Small intestine (tissue), 7 donors: ENCODE data around the gene ZNF512. TPM values are rescaled to one million over a fixed set of nuclear protein-coding genes. Genes with fewer than 3 reads are reported as not detected.
"Not testable (repeated sequence)": the region's sequence is repeated elsewhere in the genome, so short reads cannot be mapped to it uniquely, and the experiment has no call there.

ENCODE experiments used
- DNase-seq, 2 donors: peaks; one replicate each; pipeline versions ENCODE4 v3.0.0 to v3.0.0-alpha.2; 2013
- FAIRE-seq: peaks from 2 replicates; lab custom pipeline; 2012; peaks lifted over from hg19 to GRCh38; lab: Jason Lieb, UNC
- H3K27ac ChIP-seq, 3 donors: one replicate each; pipeline ENCODE4 v1.5.1; 2013; ENCODE audit warnings: low read length in 2 of 3, mild to moderate bottlenecking in 2 of 3, control low read depth in 1 of 3, inconsistent platforms in 1 of 3, low read depth in 1 of 3, moderate library complexity in 1 of 3
- H3K27me3 ChIP-seq, 3 donors: one replicate each; pipeline ENCODE4 v1.6.1; 2013; ENCODE audit warnings: low read length in 3 of 3, inconsistent platforms in 1 of 3; ENCODE audit not compliant: control insufficient read depth in 3 of 3, insufficient read depth in 3 of 3
- H3K36me3 ChIP-seq, 3 donors: one replicate each; pipeline ENCODE4 v1.6.1; 2013; ENCODE audit warnings: low read length in 3 of 3, inconsistent platforms in 1 of 3, low read depth in 1 of 3, mild to moderate bottlenecking in 1 of 3, moderate library complexity in 1 of 3; ENCODE audit not compliant: control insufficient read depth in 3 of 3, insufficient read depth in 2 of 3
- H3K4me1 ChIP-seq, 3 donors: one replicate each; pipeline ENCODE4 v1.6.1; 2013; ENCODE audit warnings: low read length in 2 of 3, inconsistent platforms in 1 of 3, low read depth in 1 of 3, mild to moderate bottlenecking in 1 of 3, moderate library complexity in 1 of 3; ENCODE audit not compliant: control insufficient read depth in 3 of 3, insufficient read depth in 2 of 3
- H3K4me3 ChIP-seq, 3 donors: one replicate each; pipeline ENCODE4 v1.5.1; 2013; ENCODE audit warnings: low read length in 3 of 3, control low read depth in 1 of 3, inconsistent platforms in 1 of 3, low read depth in 1 of 3, mild to moderate bottlenecking in 1 of 3, moderate library complexity in 1 of 3
- H3K9me3 ChIP-seq, 2 donors: one replicate each; pipeline ENCODE4 v1.6.1; 2013; ENCODE audit warnings: low read depth in 1 of 2, low read length in 1 of 2; ENCODE audit not compliant: control insufficient read depth in 2 of 2, insufficient read depth in 1 of 2
- WGBS, 3 donors: extraction: QIAGEN DNeasy Blood & Tissue Kit; methylation state at CpG; one replicate each; pipeline ENCODE4 v1.1.7; 2013; 5-methylcytosine and 5-hydroxymethylcytosine counted together
- polyA plus RNA-seq, 4 donors: library from polyadenylated mRNA; stranded (reverse) in 3 of 4; unstranded in 1 of 4; fragments of 200-250 nt in 3 of 4; fragments of 120-200 nt in 1 of 4; gene quantifications; one replicate each; pipeline versions ENCODE4 v1.2.1 to v1.2.3, GENCODE V29; 2013
- donor health status: healthy with polysubstance abuse.
- donor health status: control.
- donor health status: control.
- donor health status: Bipolar disorder and iron deficiency.
- donor health status: healthy.

The ZNF512 gene
- polyA plus RNA-seq, 4 donors: 3.4 to 34.3 (median 7.2) TPM

GRCh38 chr2:27587025-27587424 is 4.2 kb downstream of the ZNF512 start:
- peaks cover 6 to 10% (median 6%) of the 10 kb centered on the region in 3 donors for H3K4me1 ChIP-seq
- DNase-seq (no peak), FAIRE-seq (no peak)
- H3K27me3 ChIP-seq: peaks cover 0 to 3% (median 0%) of the 10 kb centered on the region in 3 donors
- H3K36me3 ChIP-seq: peaks cover 0 to 8% (median 2%) of the 10 kb centered on the region in 3 donors
- H3K9me3 ChIP-seq: peaks cover 0 to 20% of the 10 kb centered on the region in 2 donors
- no peak overlapping the region for H3K4me3 ChIP-seq
- 80 to 95% (median 85%) methylated on average over 2 of the region's 2 CpGs for WGBS, 3 donors
- no peak overlapping the region for H3K27ac ChIP-seq

GRCh38 chr2:27588308-27588707 is 5.5 kb downstream of the ZNF512 start:
- Histone ChIP-seq H3K36me3 (peaks cover 0 to 14% (median 2%) of the 10 kb centered on the region in 3 donors), H3K4me3 (no peak overlapping the region), H3K27me3 (no peaks in the 10 kb centered on the region), H3K27ac (no peak overlapping the region), H3K4me1 (peaks cover 6 to 10% (median 6%) of the 10 kb centered on the region in 3 donors), H3K9me3 (peaks cover 0 to 24% of the 10 kb centered on the region in 2 donors)
- WGBS, 3 donors: 93 to 98% (median 98%) methylated on average over 2 of the region's 2 CpGs
- FAIRE-seq (no peak), DNase-seq (no peak)

GRCh38 chr2:27591745-27592144 is 8.9 kb downstream of the ZNF512 start:
- Histone ChIP-seq H3K27me3 (no peaks in the 10 kb centered on the region), H3K36me3 (peaks cover 0 to 15% (median 2%) of the 10 kb centered on the region in 3 donors), H3K9me3 (peaks cover 0 to 50% of the 10 kb centered on the region in 2 donors), H3K4me3 (no peak overlapping the region), H3K27ac (no peak overlapping the region), H3K4me1 (peaks cover 0 to 4% (median 0%) of the 10 kb centered on the region in 3 donors)
- 83 to 88% (median 87%) methylated on average over 3 of the region's 3 CpGs for whole genome bisulfite sequencing, 3 donors
- DNase-seq (no peak), FAIRE-seq (no peak)

- WGBS, 3 donors: 95 to 97% (median 96%) methylated on average over 2 of the region's 2 CpGs
- Histone ChIP-seq H3K27me3 (no peaks in the 10 kb centered on the region), H3K4me3 (no peak overlapping the region), H3K36me3 (peaks cover 0 to 12% (median 2%) of the 10 kb centered on the region in 3 donors), H3K9me3 (peaks cover 0 to 50% of the 10 kb centered on the region in 2 donors), H3K4me1 (peaks cover 0 to 4% (median 0%) of the 10 kb centered on the region in 3 donors), H3K27ac (no peak overlapping the region)
- FAIRE-seq (no peak), DNase-seq (no peak)
Measured at GRCh38 chr2:27593240-27593639, 10.4 kb downstream of the ZNF512 start.

GRCh38 chr2:27594020-27594703 is 11.3 kb downstream of the ZNF512 start:
- H3K4me1 ChIP-seq, H3K27ac ChIP-seq, H3K27me3 ChIP-seq, DNase-seq, H3K4me3 ChIP-seq, FAIRE-seq: not testable (repeated sequence)
- peaks cover 0 to 19% (median 2%) of the 10 kb centered on the region in 3 donors for H3K36me3 ChIP-seq
- peaks cover 0 to 50% of the 10 kb centered on the region in 2 donors for H3K9me3 ChIP-seq
- 97 to 99% (median 97%) methylated on average over 41 to 45 of the region's 45 CpGs for WGBS, 3 donors

- H3K36me3 ChIP-seq: peaks cover 0 to 23% (median 6%) of the 10 kb centered on the region in 3 donors
- DNase-seq, H3K4me3 ChIP-seq, H3K4me1 ChIP-seq, FAIRE-seq, H3K27ac ChIP-seq, H3K27me3 ChIP-seq: not testable (repeated sequence)
- peaks cover 0 to 50% of the 10 kb centered on the region in 2 donors for H3K9me3 ChIP-seq
- WGBS, 3 donors: 98 to 99% (median 99%) methylated on average over 9 of the region's 9 CpGs
Measured at GRCh38 chr2:27595412-27595811, 12.6 kb downstream of the ZNF512 start.

GRCh38 chr2:27596627-27597026 is 13.8 kb downstream of the ZNF512 start:
- Histone ChIP-seq H3K27ac (no peak overlapping the region), H3K36me3 (peaks cover 0 to 27% (median 8%) of the 10 kb centered on the region in 3 donors), H3K9me3 (peaks cover 0 to 41% of the 10 kb centered on the region in 2 donors), H3K4me1 (peaks cover 0 to 4% (median 0%) of the 10 kb centered on the region in 3 donors), H3K4me3 (no peak overlapping the region), H3K27me3 (no peaks in the 10 kb centered on the region)
- 87 to 95% (median 88%) methylated on average over 1 of the region's 1 CpG for WGBS, 3 donors
- DNase-seq: no peak
- no peak for FAIRE-seq

GRCh38 chr2:27606611-27607010 is 23.8 kb downstream of the ZNF512 start:
- FAIRE-seq (no peak), DNase-seq (no peak)
- no peak overlapping the region for H3K27ac ChIP-seq
- H3K4me1 ChIP-seq: no peaks in the 10 kb centered on the region
- no peaks in the 10 kb centered on the region for H3K9me3 ChIP-seq
- no peaks in the 10 kb centered on the region for H3K27me3 ChIP-seq
- WGBS, 3 donors: 85 to 96% (median 94%) methylated on average over 2 of the region's 2 CpGs
- no peak overlapping the region for H3K4me3 ChIP-seq
- peaks cover 21 to 43% (median 23%) of the 10 kb centered on the region in 3 donors for H3K36me3 ChIP-seq
